Natural killer cell (primary cell): ENCODE results near the gene DMBX1. TPM values are rescaled to one million over a fixed set of nuclear protein-coding genes. Genes with fewer than 3 reads are reported as not detected.

Experiments
- ATAC-seq, 3 donors: fragments of 150-1000 bp in 2 of 3; fragments of 200-7000 bp in 1 of 3; cut with Tn5 transposase; 1 replicate in 1 of 3; 2 replicates in 2 of 3; pipeline ENCODE4 v1.10.0; 2021; ENCODE audit warnings: mild to moderate bottlenecking in 2 of 3, moderate library complexity in 2 of 3
- DNase-seq, 2 donors: peaks; one replicate each; pipeline versions ENCODE4 v3.0.0 to v3.0.0-alpha.2; 2013 to 2021; ENCODE audit warnings: mixed read lengths in 1 of 2
- H3K27ac ChIP-seq: one replicate; pipeline ENCODE4 v1.5.1; 2013; ENCODE audit warnings: mild to moderate bottlenecking, low read length
- H3K27me3 ChIP-seq: one replicate; pipeline ENCODE4 v1.6.1; 2013; ENCODE audit warnings: low read length; ENCODE audit not compliant: control insufficient read depth, insufficient read depth
- H3K36me3 ChIP-seq: one replicate; pipeline ENCODE4 v1.6.1; 2013; ENCODE audit warnings: low read length; ENCODE audit not compliant: control insufficient read depth, insufficient read depth
- H3K4me1 ChIP-seq: one replicate; pipeline ENCODE4 v1.6.1; 2013; ENCODE audit warnings: low read length; ENCODE audit not compliant: control insufficient read depth, insufficient read depth
- H3K4me3 ChIP-seq: one replicate; pipeline ENCODE4 v1.5.1; 2013; ENCODE audit warnings: low read length
- H3K9me3 ChIP-seq: one replicate; pipeline ENCODE4 v1.6.1; 2013; ENCODE audit warnings: low read length; ENCODE audit not compliant: control insufficient read depth, insufficient read depth
- H3K27ac Mint-ChIP-seq, 2 donors: one replicate each; pipeline ENCODE4 v1.8.0; 2022; ENCODE audit warnings: mild to moderate bottlenecking in 2 of 2, mixed read lengths in 2 of 2, moderate library complexity in 1 of 2
- H3K27me3 Mint-ChIP-seq, 2 donors: one replicate each; pipeline ENCODE4 v1.8.0; 2022; ENCODE audit warnings: low read depth in 2 of 2, mixed read lengths in 2 of 2
- H3K36me3 Mint-ChIP-seq: one replicate; pipeline ENCODE4 v1.8.0; 2022; ENCODE audit warnings: mixed read lengths
- H3K4me1 Mint-ChIP-seq, 2 donors: one replicate each; pipeline ENCODE4 v1.8.0; 2022; ENCODE audit warnings: mixed read lengths in 2 of 2
- H3K4me3 Mint-ChIP-seq: one replicate; pipeline ENCODE4 v1.8.0; 2022; ENCODE audit warnings: mild to moderate bottlenecking, moderate library complexity, mixed read lengths
- H3K9me3 Mint-ChIP-seq, 2 donors: one replicate each; pipeline ENCODE4 v1.8.0; 2022; ENCODE audit warnings: mixed read lengths in 2 of 2
- WGBS: methylation state at CpG from one replicate; pipeline ENCODE4 v1.1.7; 2013; ENCODE audit warnings: missing lambda C conversion rate; ENCODE audit not compliant: insufficient coverage; 5-methylcytosine and 5-hydroxymethylcytosine counted together
- intact Hi-C: fragments of 100-400 bp; cut with micrococcal nuclease; formaldehyde crosslinking; loops from one replicate; pipeline ENCODE4 v1.14.2; 2022
- total RNA-seq, 4 donors: library from RNA; stranded (reverse); fragments of 120-200 nt in 1 of 4; gene quantifications; one replicate each; pipeline versions ENCODE4 v1.2.3 to v1.2.4, GENCODE V29; 2013 to 2022
- TF ChIP-seq, protein P1 (sequence below): fragments of 200-600 bp; IDR thresholded peaks from one replicate; pipeline ENCODE4 v1.8.0; 2022; ENCODE audit warnings: antibody characterized with exemption

Gene DMBX1
- total RNA-seq, 3 donors from 2014 or later (not counting 1 experiment from before 2014, with no cell fraction given): not detected

DNA sequence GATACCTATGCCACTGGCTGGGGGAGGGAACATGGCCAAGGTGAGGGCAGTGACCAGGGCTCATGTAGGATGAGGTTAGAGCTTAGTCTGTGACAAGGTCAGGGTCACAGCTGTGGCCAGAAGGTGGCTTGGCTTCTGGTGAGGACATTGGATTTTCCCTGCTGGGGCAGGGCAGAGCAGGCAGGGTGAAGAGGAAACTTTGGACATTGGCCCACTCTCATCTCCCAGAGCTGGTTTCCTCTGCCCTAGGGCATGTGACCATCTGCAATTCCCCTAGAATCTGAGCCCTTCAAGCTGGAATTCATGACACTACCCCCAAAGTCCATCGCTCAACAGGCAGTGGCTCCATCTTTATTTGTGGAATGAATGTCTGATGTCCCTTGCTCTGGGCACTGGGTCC is 5.3 kb downstream of the DMBX1 start:
- Histone ChIP-seq H3K9me3 (no peaks in the 10 kb centered on the region), H3K36me3 (no peaks in the 10 kb centered on the region), H3K4me3 (no peak overlapping the region), H3K4me1 (no peaks in the 10 kb centered on the region), H3K27ac (no peak overlapping the region), H3K27me3 (peaks cover 14% of the 10 kb centered on the region)
- Mint-ChIP-seq H3K27ac (no peak overlapping the region), H3K9me3 (no peaks in the 10 kb centered on the region), H3K36me3 (no peaks in the 10 kb centered on the region), H3K27me3 (peaks cover 54 to 64% of the 10 kb centered on the region in 2 donors), H3K4me1 (peaks cover 3% of the 10 kb centered on the region in 2 donors), H3K4me3 (no peak overlapping the region)
- intact Hi-C loops: no loop called here
- WGBS: 83% methylated on average over 1 of the region's 1 CpG
- DNase-seq: no peak
- TF ChIP-seq, protein P1, sequence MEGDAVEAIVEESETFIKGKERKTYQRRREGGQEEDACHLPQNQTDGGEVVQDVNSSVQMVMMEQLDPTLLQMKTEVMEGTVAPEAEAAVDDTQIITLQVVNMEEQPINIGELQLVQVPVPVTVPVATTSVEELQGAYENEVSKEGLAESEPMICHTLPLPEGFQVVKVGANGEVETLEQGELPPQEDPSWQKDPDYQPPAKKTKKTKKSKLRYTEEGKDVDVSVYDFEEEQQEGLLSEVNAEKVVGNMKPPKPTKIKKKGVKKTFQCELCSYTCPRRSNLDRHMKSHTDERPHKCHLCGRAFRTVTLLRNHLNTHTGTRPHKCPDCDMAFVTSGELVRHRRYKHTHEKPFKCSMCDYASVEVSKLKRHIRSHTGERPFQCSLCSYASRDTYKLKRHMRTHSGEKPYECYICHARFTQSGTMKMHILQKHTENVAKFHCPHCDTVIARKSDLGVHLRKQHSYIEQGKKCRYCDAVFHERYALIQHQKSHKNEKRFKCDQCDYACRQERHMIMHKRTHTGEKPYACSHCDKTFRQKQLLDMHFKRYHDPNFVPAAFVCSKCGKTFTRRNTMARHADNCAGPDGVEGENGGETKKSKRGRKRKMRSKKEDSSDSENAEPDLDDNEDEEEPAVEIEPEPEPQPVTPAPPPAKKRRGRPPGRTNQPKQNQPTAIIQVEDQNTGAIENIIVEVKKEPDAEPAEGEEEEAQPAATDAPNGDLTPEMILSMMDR: no peak
- no peak for ATAC-seq

DNA sequence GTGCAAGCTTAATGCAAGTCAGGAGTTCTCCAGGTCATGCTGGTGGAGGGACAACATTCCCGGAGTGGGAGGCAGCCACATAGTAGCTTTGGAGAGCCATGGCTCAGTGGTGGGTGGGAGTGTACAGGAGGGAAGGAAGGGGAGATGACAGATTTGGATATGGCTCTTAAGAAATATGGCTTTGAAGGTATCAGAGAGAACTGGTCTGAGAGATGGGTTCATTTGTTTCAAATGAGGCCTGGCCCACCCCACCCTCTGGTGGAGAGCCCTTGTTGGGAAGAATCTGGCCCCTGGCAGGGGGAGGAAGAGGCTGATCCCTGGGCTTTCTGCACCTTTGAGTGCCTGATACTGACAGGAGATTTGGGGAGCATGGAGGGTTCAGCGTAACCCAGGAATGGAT is 6.1 kb downstream of the DMBX1 start:
- Mint-ChIP-seq H3K36me3 (no peaks in the 10 kb centered on the region), H3K27ac (no peak overlapping the region), H3K4me1 (no peaks in the 10 kb centered on the region), H3K27me3 (peaks cover 48 to 57% of the 10 kb centered on the region in 2 donors), H3K9me3 (no peaks in the 10 kb centered on the region), H3K4me3 (no peak overlapping the region)
- DNase-seq (no peak), ATAC-seq (no peak)
- no peaks in the 10 kb centered on the region for H3K9me3 ChIP-seq
- 91% methylated on average over 2 of the region's 2 CpGs for WGBS
- no peaks in the 10 kb centered on the region for H3K4me1 ChIP-seq
- no peak overlapping the region for H3K4me3 ChIP-seq
- TF ChIP-seq, protein P1: no peak
- no peak overlapping the region for H3K27ac ChIP-seq
- intact Hi-C loops: no loop called here
- H3K27me3 ChIP-seq: peaks cover 11% of the 10 kb centered on the region
- H3K36me3 ChIP-seq: no peaks in the 10 kb centered on the region

GRCh38 chr1:46496505-46496904 is 6.9 kb downstream of the DMBX1 start:
- H3K9me3 ChIP-seq: no peaks in the 10 kb centered on the region
- Mint-ChIP-seq H3K36me3 (no peaks in the 10 kb centered on the region), H3K4me3 (no peak overlapping the region), H3K27me3 (peaks cover 44 to 53% of the 10 kb centered on the region in 2 donors), H3K27ac (no peak overlapping the region), H3K9me3 (no peaks in the 10 kb centered on the region), H3K4me1 (no peaks in the 10 kb centered on the region)
- intact Hi-C loops: no loop called here
- 81% methylated on average over 6 of the region's 6 CpGs for WGBS
- H3K4me3 ChIP-seq: no peak overlapping the region
- no peaks in the 10 kb centered on the region for H3K4me1 ChIP-seq
- TF ChIP-seq, protein P1: no peak
- peaks cover 8% of the 10 kb centered on the region for H3K27me3 ChIP-seq
- H3K36me3 ChIP-seq: no peaks in the 10 kb centered on the region
- ATAC-seq: no peak
- no peak for DNase-seq
- no peak overlapping the region for H3K27ac ChIP-seq

DNA sequence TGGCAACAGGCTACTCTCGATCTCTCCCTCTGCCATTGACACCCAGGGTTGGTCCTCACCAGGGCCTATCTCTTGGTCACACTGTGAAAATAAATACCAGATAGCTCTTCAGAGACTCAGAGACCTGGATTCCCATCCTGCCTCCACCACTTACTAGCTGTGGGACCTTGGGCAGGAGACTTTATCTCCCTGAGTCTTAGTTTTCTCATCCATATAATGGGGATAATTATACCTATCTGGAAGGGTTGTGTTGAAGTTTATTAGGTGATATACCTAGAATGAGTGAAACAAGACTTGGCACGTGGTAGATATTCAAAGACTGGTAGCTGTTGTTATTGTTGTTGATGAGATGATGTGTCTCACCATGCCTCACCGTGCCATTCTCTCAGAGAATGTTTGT is 7.4 kb downstream of the DMBX1 start:
- intact Hi-C loops: no loop called here
- Histone ChIP-seq H3K4me1 (no peaks in the 10 kb centered on the region), H3K36me3 (no peaks in the 10 kb centered on the region), H3K27ac (no peak overlapping the region), H3K27me3 (peaks cover 7% of the 10 kb centered on the region), H3K9me3 (no peaks in the 10 kb centered on the region), H3K4me3 (no peak overlapping the region)
- WGBS: 74% methylated on average over 2 of the region's 3 CpGs
- ATAC-seq (no peak), DNase-seq (no peak)
- H3K27ac Mint-ChIP-seq: no peak overlapping the region
- no peaks in the 10 kb centered on the region for H3K9me3 Mint-ChIP-seq
- no peaks in the 10 kb centered on the region for H3K36me3 Mint-ChIP-seq
- TF ChIP-seq, protein P1: no peak
- peaks cover 40 to 51% of the 10 kb centered on the region in 2 donors for H3K27me3 Mint-ChIP-seq
- no peak overlapping the region for H3K4me3 Mint-ChIP-seq
- no peaks in the 10 kb centered on the region for H3K4me1 Mint-ChIP-seq
